Heart right ventricle (tissue), 16 donors: ENCODE measurements around the gene TAGLN. TPM values are rescaled to one million over a fixed set of nuclear protein-coding genes. Genes with fewer than 3 reads are reported as not detected.

ENCODE experiments used
- ATAC-seq, 8 donors: fragments of 200-7000 bp; cut with Tn5 transposase; one replicate each; pipeline ENCODE4 v1.9.1; 2020; ENCODE audit warnings: mild to moderate bottlenecking in 8 of 8, moderate library complexity in 8 of 8, moderate number of reproducible peaks in 1 of 8
- DNase-seq, 2 donors: peaks; one replicate each; pipeline ENCODE4 v3.0.0-alpha.2; 2020
- H3K27ac ChIP-seq, 10 donors: fragments of 200-600 bp; sonication (generic) in 2 of 10; one replicate each; pipeline versions ENCODE4 v1.5.0 to v1.8.0; 2020 to 2022; ENCODE audit warnings: mild to moderate bottlenecking in 3 of 10
- H3K27me3 ChIP-seq, 7 donors: fragments of 200-600 bp; one replicate each; pipeline ENCODE4 v1.8.0; 2021 to 2022; ENCODE audit warnings: mild to moderate bottlenecking in 2 of 7
- H3K36me3 ChIP-seq, 9 donors: fragments of 200-600 bp; sonication (generic) in 1 of 9; one replicate each; pipeline versions ENCODE4 v1.5.0 to v1.8.0; 2020 to 2022; ENCODE audit warnings: mild to moderate bottlenecking in 2 of 9
- H3K4me1 ChIP-seq, 9 donors: fragments of 200-600 bp; sonication (generic) in 1 of 9; one replicate each; pipeline versions ENCODE4 v1.5.0 to v1.8.0; 2020 to 2022; ENCODE audit warnings: mild to moderate bottlenecking in 4 of 9
- H3K4me3 ChIP-seq, 10 donors: fragments of 200-600 bp; sonication (generic) in 2 of 10; one replicate each; pipeline versions ENCODE4 v1.5.0 to v1.8.0; 2020 to 2022; ENCODE audit warnings: mild to moderate bottlenecking in 7 of 10, moderate library complexity in 2 of 10
- H3K9me3 ChIP-seq, 11 donors: fragments of 200-600 bp in 10 of 11; sonication (generic) in 2 of 11; one replicate each; pipeline versions ENCODE4 v1.5.0 to v1.8.0; 2013 to 2022; ENCODE audit warnings: mild to moderate bottlenecking in 2 of 11, control low read depth in 1 of 11, moderate library complexity in 1 of 11
- CTCF ChIP-seq, 9 donors: fragments of 200-600 bp; sonication (generic) in 2 of 9; IDR thresholded peaks; one replicate each; pipeline versions ENCODE4 v1.5.0 to v1.8.0; 2021 to 2022; ENCODE audit warnings: antibody characterized with exemption in 9 of 9, mild to moderate bottlenecking in 5 of 9, moderate library complexity in 1 of 9
- WGBS, 2 donors: extraction: QIAGEN DNeasy Blood & Tissue Kit; methylation state at CpG; one replicate each; pipeline ENCODE4 v1.1.7; 2013; ENCODE audit warnings: inconsistent platforms in 1 of 2; 5-methylcytosine and 5-hydroxymethylcytosine counted together
- intact Hi-C, 10 donors: fragments of 100-400 bp; cut with DNase I; formaldehyde crosslinking; loops; one replicate each; pipeline versions ENCODE4 v1.11.1 to v1.14.2; 2022
- polyA plus RNA-seq, 2 donors: library from polyadenylated mRNA; stranded (reverse); fragments of 200-250 nt; gene quantifications; one replicate each; pipeline ENCODE4 v1.2.3, GENCODE V29; 2013
- total RNA-seq, 10 donors: library from RNA; stranded (reverse); fragmentation: NEBNext Ultra II Directional in 3 of 10; extraction: Animal tissue kit (Norgen Biotek cat#: 25700) in 3 of 10; gene quantifications; one replicate each; pipeline versions ENCODE4 v1.2.1 to v1.2.4, GENCODE V29; 2021 to 2023
- donor health status: Arrhythmogenic right ventricular cardiomyopathy.
- donor health status: ischemic (EF 13 %, LVEDD 7.1; RV severe dilation, severe dysfunction).
- donor health status: healthy with polysubstance abuse.
- donor health status: DM: no; HTN: yes; CAD: no.
- donor health status: DM: no; HTN: no; CAD: no.
- donor health status: ischemic (EF 25% LVEDD 6.9; RV normal size, moderate dysfunction).
- donor health status: ischemic (EF 25% LVEDD 5.7; RV mildly dilated, moderate dysfunction).
- donor health status: healthy.
- donor health status: DM: yes; HTN: yes; CAD: no.
- donor health status: Ischemic cardiomyopathy.
- donor health status: ischemic (EF 35%, LVEDD 5.7; RV mildly dilated, moderate dysfunction).
- donor health status: nonischemic (EF 11% LVEDD 7.7; RV severe dilation, severe dysfunction).
- donor health status: DM: yes; HTN: yes; CAD: no.
- donor health status: PGD.
- donor health status: ischemic (EF 29% LVEDD 5.4; RV normal size, mild dysfunction).
- donor health status: nonischemic (EF 23%, LVEDD 6.1; RV moderate dilation, normal function).

The TAGLN gene
- total and polyA plus RNA-seq, 12 donors = 71.7 to 883 (median 108) TPM

DNA sequence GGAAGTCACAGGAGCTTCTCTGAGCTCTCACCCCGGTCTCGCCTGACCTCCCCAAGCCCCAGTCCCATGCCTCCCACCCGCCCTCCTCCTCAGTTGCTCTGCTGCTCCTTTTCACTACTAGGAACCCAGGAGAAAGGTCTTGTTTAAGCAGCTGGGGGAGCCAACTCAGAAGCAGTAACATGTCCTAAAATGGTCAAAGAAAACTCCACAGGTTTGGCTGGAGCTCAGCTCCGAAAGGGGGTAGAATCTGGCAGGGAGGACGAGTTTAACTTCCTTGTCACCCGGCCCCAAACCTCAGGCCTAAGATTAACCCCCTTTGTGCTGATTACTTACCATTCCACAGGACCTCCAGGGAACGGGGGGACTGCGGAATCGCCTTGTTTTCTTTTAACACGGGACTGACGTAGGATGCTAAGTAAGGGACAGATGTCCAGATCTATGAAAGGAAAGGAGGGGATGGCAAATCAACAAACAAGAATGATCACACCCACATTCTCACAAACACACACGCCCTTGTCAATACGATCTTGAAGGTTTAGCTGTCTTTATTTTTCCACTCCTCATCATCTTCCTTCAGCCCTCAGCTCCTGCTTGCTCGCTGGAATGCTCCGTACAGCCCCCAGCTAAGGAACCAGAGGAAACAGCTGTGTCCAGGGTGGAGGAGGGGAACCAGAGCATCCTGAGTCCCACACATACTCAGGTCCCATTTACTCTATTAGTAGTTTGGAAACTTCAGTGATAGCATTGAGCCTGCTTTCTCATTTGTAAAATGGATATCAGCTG lies 19.2 kb downstream of the TAGLN start:
- no peak overlapping the region for H3K4me3 ChIP-seq
- intact Hi-C loops = loop anchor here in 2 of 10 donors (5.0 kb wide), 2 partner anchors 41 to 426 kb away; partner anchors contain the start of genes APOA5 (in 1 of the 2) and SIDT2 (in 1 of the 2)
- TF ChIP-seq CTCF (IDR thresholded peaks at IDR 0.05) = no peak
- peaks cover 0 to 100% (median 47%) of the 10 kb centered on the region in 9 donors for H3K36me3 ChIP-seq
- DNase-seq = peak; percentile 30 to 61
- no peaks in the 10 kb centered on the region for H3K27me3 ChIP-seq
- ATAC-seq = peak in 7 of 8 donors; percentile 1 to 29 (median 16)
- H3K4me1 ChIP-seq = peaks cover 32 to 70% (median 54%) of the 10 kb centered on the region in 9 donors
- H3K9me3 ChIP-seq = no peaks in the 10 kb centered on the region
- H3K27ac ChIP-seq = peak overlapping the region; percentile 79 to 97 (median 88)
- WGBS, 2 donors = 50% methylated on average over 15 of the region's 15 CpGs

- WGBS, 2 donors = 80 to 87% methylated on average over 9 of the region's 9 CpGs
Observed at GRCh38 chr11:117219001-117219400, 19.8 kb downstream of the TAGLN start.

GRCh38 chr11:117219455-117219854 lies 20.3 kb downstream of the TAGLN start:
- peak in 1 of 2 donors; percentile 10 for DNase-seq
- WGBS, 2 donors = 88 to 92% methylated on average over 8 of the region's 8 CpGs
- no peak for ATAC-seq
- Histone ChIP-seq H3K27me3 (no peaks in the 10 kb centered on the region), H3K9me3 (no peaks in the 10 kb centered on the region), H3K4me1 (peaks cover 32 to 70% (median 54%) of the 10 kb centered on the region in 9 donors), H3K4me3 (no peak overlapping the region), H3K27ac (peak overlapping the region; percentile 82 to 97 (median 90)), H3K36me3 (peaks cover 0 to 100% (median 46%) of the 10 kb centered on the region in 9 donors)
- TF ChIP-seq CTCF (IDR thresholded peaks at IDR 0.05) = no peak
- intact Hi-C loops = loop anchor here in 2 of 10 donors (5.0 kb wide), 2 partner anchors 42 to 427 kb away; partner anchors contain the start of genes APOA5 (in 1 of the 2) and SIDT2 (in 1 of the 2)

More at GRCh38 chr11:117219001-117219400, 19.8 kb downstream of the TAGLN start:
- H3K36me3 ChIP-seq = peaks cover 0 to 100% (median 49%) of the 10 kb centered on the region in 9 donors
- peaks cover 32 to 70% (median 54%) of the 10 kb centered on the region in 9 donors for H3K4me1 ChIP-seq
- no peaks in the 10 kb centered on the region for H3K27me3 ChIP-seq
- DNase-seq = peak in 1 of 2 donors; percentile 15
- TF ChIP-seq CTCF (IDR thresholded peaks at IDR 0.05) = no peak
- peak overlapping the region; percentile 79 to 97 (median 88) for H3K27ac ChIP-seq
- intact Hi-C loops = loop anchor here in 2 of 10 donors (5.0 kb wide), 2 partner anchors 42 to 427 kb away; partner anchors contain the start of genes APOA5 (in 1 of the 2) and SIDT2 (in 1 of the 2)
- H3K9me3 ChIP-seq = no peaks in the 10 kb centered on the region
- no peak overlapping the region for H3K4me3 ChIP-seq
- no peak for ATAC-seq

GRCh38 chr11:117219995-117220394 lies 20.8 kb downstream of the TAGLN start:
- no peaks in the 10 kb centered on the region for H3K27me3 ChIP-seq
- ATAC-seq (no peak), DNase-seq (no peak)
- H3K27ac ChIP-seq = peak overlapping the region; percentile 82 to 97 (median 90)
- no peak overlapping the region for H3K4me3 ChIP-seq
- intact Hi-C loops = loop anchor here (2.0 to 10.0 kb wide), 12 partner anchors 38 to 428 kb away; partner anchors contain the start of genes APOA5 (in 3 of the 10), PAFAH1B2 (in 3 of the 10) and SIDT2 (in 3 of the 10)
- no peak for TF ChIP-seq CTCF (IDR thresholded peaks at IDR 0.05)
- peaks cover 0 to 100% (median 41%) of the 10 kb centered on the region in 9 donors for H3K36me3 ChIP-seq
- H3K4me1 ChIP-seq = peaks cover 32 to 70% (median 54%) of the 10 kb centered on the region in 9 donors
- no peaks in the 10 kb centered on the region for H3K9me3 ChIP-seq
- 90 to 94% methylated on average over 4 of the region's 4 CpGs for WGBS, 2 donors
